ENCODE results near the gene MYO16. TPM values are rescaled to one million over a fixed set of nuclear protein-coding genes. Genes with fewer than 3 reads are reported as not detected.
"Not testable (repeated sequence)": the region's sequence is repeated elsewhere in the genome, so short reads cannot be mapped to it uniquely, and the experiment has no call there.

Gene MYO16
- total RNA-seq, 1 donor from 2014 or later: not detected

- DNase-seq (ENCODE audit: low spot score): no peak
These were observed 265.9 kb downstream of the MYO16 start for GRCh38 chr13:108895220-108895704.

GRCh38 chr13:108897955-108898354, 268.5 kb downstream of the MYO16 start:
- no peak for DNase-seq (ENCODE audit: low spot score)

GRCh38 chr13:108902405-108903155, 273.2 kb downstream of the MYO16 start:
- DNase-seq (ENCODE audit: low spot score): no peak

- no peak for DNase-seq (ENCODE audit: low spot score)
These were observed 274.2 kb downstream of the MYO16 start for GRCh38 chr13:108903613-108904012.

- no peak for DNase-seq (ENCODE audit: low spot score)
These were observed 282.4 kb downstream of the MYO16 start for GRCh38 chr13:108911807-108912206.

- DNase-seq (ENCODE audit: low spot score): not testable (repeated sequence)
These were observed 284.3 kb downstream of the MYO16 start for GRCh38 chr13:108913731-108914130.

DNA sequence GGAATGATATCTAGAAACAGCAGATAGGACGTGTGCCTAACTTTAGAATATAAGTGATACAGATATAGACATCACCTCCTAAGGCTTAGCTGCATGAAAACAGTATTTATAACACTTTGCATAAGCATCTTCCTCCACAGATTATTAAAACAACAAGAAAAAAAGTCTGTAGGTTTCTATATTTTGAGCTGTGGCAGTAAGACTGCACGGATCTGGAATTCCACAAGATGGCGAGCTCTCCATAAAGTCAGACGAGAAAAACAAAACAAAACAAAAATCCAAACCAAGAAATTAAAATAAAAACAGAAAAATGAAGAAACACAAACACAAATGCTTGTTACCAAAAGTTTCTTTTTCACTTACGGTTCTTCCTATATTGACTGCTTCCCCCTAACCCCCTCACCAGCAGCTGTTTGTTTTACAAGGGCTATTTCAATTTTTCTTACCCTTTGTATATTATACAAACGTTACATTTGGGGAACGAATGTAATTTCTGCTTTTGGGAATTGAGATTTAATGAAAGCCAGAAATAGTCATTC, 285.8 kb downstream of the MYO16 start:
- no peak for DNase-seq (ENCODE audit: low spot score)

GRCh38 chr13:108915634-108916512, 286.5 kb downstream of the MYO16 start:
- DNase-seq (ENCODE audit: low spot score): peak; percentile 88

- DNase-seq (ENCODE audit: low spot score): no peak
These were observed 288.2 kb downstream of the MYO16 start for GRCh38 chr13:108917581-108917980.

- DNase-seq (ENCODE audit: low spot score): no peak
These were observed 289.9 kb downstream of the MYO16 start for GRCh38 chr13:108919036-108919907.

DNA sequence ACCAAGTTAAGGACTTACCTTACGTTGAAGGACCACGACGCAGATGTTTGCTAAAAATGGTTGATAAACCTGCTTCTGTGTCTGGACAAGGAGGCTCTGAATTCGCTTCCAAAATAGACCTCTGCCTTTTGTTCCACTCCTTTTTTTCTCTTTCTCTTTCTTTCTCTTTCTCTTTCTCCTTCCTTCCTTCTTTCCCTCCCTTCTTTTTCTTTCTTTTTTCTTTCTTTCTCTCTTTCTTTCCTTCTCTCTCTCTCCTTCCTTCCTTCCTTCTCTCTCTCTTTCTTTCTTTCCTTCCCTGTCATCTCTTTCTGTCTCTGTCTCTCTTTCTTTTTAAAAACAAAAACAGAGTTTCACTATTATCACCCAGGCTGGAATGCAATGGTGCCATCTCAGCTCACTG, 290.7 kb downstream of the MYO16 start:
- no peak for DNase-seq (ENCODE audit: low spot score)

DNA sequence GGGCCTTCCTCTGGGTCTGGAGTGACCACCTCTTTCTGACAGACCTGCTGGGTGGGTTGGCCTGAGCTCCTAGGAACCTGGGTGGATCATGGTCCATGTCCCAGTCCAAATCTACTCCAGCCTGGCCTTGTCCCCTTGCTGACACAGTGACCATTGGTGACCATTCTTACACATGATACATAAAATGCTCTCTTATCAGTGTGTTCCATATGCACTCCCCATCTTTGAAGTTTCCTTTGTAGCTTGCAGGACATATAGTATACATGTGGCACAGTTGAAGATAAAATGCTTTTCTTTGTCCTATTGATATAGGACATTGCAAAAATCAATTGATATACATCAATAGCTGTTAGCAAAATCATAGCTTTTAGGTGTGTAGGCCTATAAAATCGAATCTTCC, 291.8 kb downstream of the MYO16 start:
- no peak for DNase-seq (ENCODE audit: low spot score)

DNA sequence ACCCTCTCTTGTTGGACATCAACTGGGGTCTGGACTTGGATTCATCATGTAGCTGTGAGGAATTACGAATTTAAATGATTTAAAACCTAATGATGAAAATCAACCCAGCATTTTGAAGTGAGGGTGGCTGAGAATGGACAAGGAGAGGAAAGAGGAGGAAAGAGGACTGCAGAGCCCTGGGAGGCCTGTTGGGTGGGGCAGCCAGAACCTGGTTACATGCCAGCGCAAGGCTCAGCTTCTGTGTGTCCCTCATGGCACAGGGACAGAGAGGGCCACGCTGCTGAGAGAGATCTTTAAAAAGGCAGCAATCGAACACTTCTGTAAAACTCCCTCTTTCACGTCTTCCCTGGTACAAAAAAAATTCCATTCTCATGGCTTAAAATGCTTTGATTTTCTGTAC, 292.7 kb downstream of the MYO16 start:
- DNase-seq (ENCODE audit: low spot score): no peak

- no peak for DNase-seq (ENCODE audit: low spot score)
These were observed 294.1 kb downstream of the MYO16 start for GRCh38 chr13:108923386-108924047.

- DNase-seq (ENCODE audit: low spot score): no peak
These were observed 294.7 kb downstream of the MYO16 start for GRCh38 chr13:108924134-108924533.

DNA sequence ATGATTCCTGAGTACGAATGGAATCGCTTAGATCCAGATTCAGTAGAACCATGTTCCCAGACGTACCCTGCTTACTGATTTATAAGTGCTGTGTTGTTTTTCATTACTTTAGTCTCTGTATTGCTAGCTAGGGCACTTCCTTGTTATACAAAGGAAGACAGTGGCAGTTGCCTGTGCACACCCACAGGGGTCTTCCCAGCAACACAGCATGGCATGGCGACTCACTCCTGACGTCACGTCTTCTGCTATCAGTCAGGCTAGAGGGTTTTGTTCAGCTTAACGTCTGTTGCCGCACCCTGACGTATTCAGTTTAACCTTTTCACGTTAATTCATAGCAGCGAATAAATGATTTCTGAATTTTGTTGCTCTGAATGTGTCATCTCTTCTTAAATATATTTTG, 295.1 kb downstream of the MYO16 start:
- no peak for DNase-seq (ENCODE audit: low spot score)

DNA sequence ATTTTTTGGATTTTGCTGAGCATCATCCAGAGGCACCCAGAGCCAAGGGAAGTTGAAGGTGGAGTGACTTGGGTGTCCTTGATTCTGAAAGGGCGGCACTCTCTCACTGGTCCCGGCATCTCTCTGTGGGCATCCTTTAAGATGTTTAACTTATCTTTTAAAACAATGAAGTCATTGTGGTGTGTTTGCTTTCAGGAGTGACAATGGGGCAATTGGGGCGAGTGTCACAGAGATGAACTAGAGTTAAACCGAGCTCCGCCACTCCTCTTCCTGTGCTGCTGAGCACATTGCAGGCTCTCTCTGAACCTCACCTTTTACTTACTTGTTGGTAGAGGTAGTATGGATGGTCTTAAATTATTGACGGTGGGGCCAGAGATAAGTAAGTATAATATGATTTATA, 295.7 kb downstream of the MYO16 start:
- DNase-seq (ENCODE audit: low spot score): no peak

GRCh38 chr13:108926862-108927261, 297.5 kb downstream of the MYO16 start:
- no peak for DNase-seq (ENCODE audit: low spot score)

DNA sequence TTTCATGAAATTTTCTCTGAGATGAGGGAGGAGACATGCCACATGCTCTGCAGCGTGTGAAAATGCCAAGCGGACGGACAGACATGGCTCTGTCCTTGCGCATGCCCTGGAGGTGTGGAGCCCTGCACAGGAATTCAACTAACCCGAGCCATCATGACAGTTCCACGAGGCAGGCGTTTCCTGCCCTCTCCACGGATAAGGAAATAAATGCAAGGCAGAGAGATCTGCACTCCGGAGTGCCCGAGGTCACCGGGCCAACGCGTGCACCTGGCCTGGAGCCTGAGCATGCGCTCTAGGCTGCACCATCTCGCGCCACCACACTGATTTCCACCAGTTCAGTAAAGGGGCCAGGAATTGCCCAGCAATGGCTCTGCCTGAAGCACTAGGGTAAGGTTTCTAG, 298.2 kb downstream of the MYO16 start:
- DNase-seq (ENCODE audit: low spot score): no peak

DNA sequence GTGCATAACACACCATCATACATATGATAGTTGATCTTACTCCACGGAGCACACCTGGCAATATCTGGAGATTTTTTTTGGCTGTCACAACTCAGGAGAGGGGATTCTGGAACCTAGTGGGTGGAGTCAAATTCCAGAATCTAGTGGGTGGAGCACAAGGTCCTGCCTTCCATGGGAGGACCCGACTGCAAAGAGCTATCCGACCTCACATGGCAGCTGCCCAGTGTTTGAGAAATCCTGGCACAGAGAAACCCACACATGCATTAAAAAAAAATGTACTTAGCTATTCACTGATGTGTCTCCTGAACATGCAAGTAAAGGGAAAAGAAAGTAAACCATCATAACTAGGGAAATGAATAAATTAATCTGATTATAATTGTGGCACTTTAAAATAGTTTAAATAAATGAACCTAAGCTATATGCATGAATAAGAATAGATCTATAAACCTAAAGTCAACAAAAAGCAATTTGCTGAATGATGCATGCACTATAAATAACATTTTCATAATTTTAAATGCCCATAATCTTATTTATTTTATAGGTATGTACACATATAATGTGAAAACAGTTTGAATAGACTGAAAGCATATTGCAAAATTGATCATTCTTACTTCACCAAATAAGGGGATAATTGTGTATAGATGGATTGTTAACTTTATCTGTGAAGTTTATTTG, 300.3 kb downstream of the MYO16 start:
- DNase-seq (ENCODE audit: low spot score): no peak

Data from ureter (tissue), 1 donor.